ENCODE measurements around the gene MFAP2.

GRCh38 chr1:16969651-16970050, 10.8 kb downstream of the MFAP2 start:
- no peak for TF ChIP-seq CREM (CRISPR knock-in tag; IDR thresholded peaks at IDR 0.05)
- TF ChIP-seq, protein P1, sequence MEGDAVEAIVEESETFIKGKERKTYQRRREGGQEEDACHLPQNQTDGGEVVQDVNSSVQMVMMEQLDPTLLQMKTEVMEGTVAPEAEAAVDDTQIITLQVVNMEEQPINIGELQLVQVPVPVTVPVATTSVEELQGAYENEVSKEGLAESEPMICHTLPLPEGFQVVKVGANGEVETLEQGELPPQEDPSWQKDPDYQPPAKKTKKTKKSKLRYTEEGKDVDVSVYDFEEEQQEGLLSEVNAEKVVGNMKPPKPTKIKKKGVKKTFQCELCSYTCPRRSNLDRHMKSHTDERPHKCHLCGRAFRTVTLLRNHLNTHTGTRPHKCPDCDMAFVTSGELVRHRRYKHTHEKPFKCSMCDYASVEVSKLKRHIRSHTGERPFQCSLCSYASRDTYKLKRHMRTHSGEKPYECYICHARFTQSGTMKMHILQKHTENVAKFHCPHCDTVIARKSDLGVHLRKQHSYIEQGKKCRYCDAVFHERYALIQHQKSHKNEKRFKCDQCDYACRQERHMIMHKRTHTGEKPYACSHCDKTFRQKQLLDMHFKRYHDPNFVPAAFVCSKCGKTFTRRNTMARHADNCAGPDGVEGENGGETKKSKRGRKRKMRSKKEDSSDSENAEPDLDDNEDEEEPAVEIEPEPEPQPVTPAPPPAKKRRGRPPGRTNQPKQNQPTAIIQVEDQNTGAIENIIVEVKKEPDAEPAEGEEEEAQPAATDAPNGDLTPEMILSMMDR (IDR thresholded peaks at IDR 0.05) = no peak
- TF ChIP-seq SOX15 (CRISPR knock-in tag; IDR thresholded peaks at IDR 0.05) = no peak
- no peak for TF ChIP-seq IRF1 (CRISPR knock-in tag; IDR thresholded peaks at IDR 0.05)
- no peak for TF ChIP-seq SMAD3 (CRISPR knock-in tag; IDR thresholded peaks at IDR 0.05; ENCODE audit: borderline replicate concordance)
- TF ChIP-seq ATF3 (CRISPR knock-in tag; conservative IDR thresholded peaks at IDR 0.05) = no peak
